SJCRH30 (cell line): ENCODE data around the gene DGKE. TPM values are rescaled to one million over a fixed set of nuclear protein-coding genes. Genes with fewer than 3 reads are reported as not detected.

Source experiments
- DNase-seq, 2 experiments: peaks; one replicate each; pipeline ENCODE4 v3.0.0-alpha.2; 2015 to 2020
- H3K27ac ChIP-seq: fragments of 250-450 bp; sonication (Bioruptor Pico); 2 replicates; pipeline ENCODE4 v1.5.1; 2020; ENCODE audit warnings: mild to moderate bottlenecking, moderate library complexity
- H3K27me3 ChIP-seq: fragments of 250-450 bp; sonication (Bioruptor Pico); 2 replicates; pipeline ENCODE4 v1.5.1; 2020; ENCODE audit warnings: mild to moderate bottlenecking, moderate library complexity
- H3K36me3 ChIP-seq: fragments of 250-450 bp; sonication (Bioruptor Pico); 2 replicates; pipeline ENCODE4 v1.5.1; 2020; ENCODE audit warnings: mild to moderate bottlenecking, moderate library complexity
- H3K4me1 ChIP-seq: fragments of 250-450 bp; sonication (Bioruptor Pico); 2 replicates; pipeline ENCODE4 v1.5.1; 2020; ENCODE audit warnings: mild to moderate bottlenecking, moderate library complexity
- H3K4me3 ChIP-seq: fragments of 250-450 bp; sonication (Bioruptor Pico); 2 replicates; pipeline ENCODE4 v1.5.1; 2020; ENCODE audit warnings: mild to moderate bottlenecking, moderate library complexity
- H3K9me3 ChIP-seq: fragments of 250-450 bp; sonication (Bioruptor Pico); replicated peaks from 2 replicates; pipeline ENCODE4 v1.5.1; 2020; ENCODE audit warnings: mild to moderate bottlenecking, moderate library complexity
- total RNA-seq: library from RNA; depleted of rRNA; stranded (reverse); fragments of >200 nt; shearing (Covaris generic); gene quantifications from 2 replicates; pipeline ENCODE4 v1.2.3, GENCODE V29; 2014

Gene DGKE
- total RNA-seq, 1 experiment from 2014 or later = 12.2 TPM

GRCh38 chr17:56897646-56898424 is 63.9 kb downstream of the DGKE start:
- Histone ChIP-seq H3K9me3 (no peaks in the 10 kb centered on the region), H3K27ac (no peak overlapping the region), H3K4me1 (no peaks in the 10 kb centered on the region; the same call in 1 of the 2 replicates), H3K36me3 (no peaks in the 10 kb centered on the region), H3K27me3 (no peaks in the 10 kb centered on the region), H3K4me3 (no peak overlapping the region)
- no peak for DNase-seq

- no peaks in the 10 kb centered on the region for H3K9me3 ChIP-seq
- no peak overlapping the region for H3K27ac ChIP-seq
- H3K27me3 ChIP-seq = no peaks in the 10 kb centered on the region
- H3K4me1 ChIP-seq = no peaks in the 10 kb centered on the region; the same call in 1 of the 2 replicates
- no peak for DNase-seq
- H3K36me3 ChIP-seq = no peaks in the 10 kb centered on the region
- H3K4me3 ChIP-seq = no peak overlapping the region
Observed at GRCh38 chr17:56898874-56899273, 64.9 kb downstream of the DGKE start.

- Histone ChIP-seq H3K4me1 (no peaks in the 10 kb centered on the region; the same call in 1 of the 2 replicates), H3K36me3 (no peaks in the 10 kb centered on the region), H3K9me3 (no peaks in the 10 kb centered on the region), H3K4me3 (no peak overlapping the region), H3K27me3 (no peaks in the 10 kb centered on the region), H3K27ac (no peak overlapping the region)
- DNase-seq = no peak
Observed at GRCh38 chr17:56899403-56899802, 65.5 kb downstream of the DGKE start.

DNA sequence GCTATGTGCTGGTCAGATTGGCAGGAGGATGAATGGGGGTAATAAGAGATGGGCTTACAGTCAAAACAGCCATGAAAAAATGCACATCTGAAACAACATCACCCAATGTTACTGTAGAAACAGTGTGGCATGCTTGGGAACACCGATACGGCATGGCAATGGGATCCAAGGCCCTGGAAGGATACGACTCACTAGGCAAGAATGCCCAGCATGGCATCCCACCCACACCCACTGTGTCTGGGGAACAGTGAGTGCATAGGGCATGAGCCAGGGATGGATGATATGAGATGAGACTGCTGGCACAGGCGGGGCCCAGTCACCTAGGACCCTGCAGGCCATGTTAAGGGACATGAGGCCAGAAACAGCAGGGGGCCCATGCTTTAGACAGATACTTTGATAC is 68.4 kb downstream of the DGKE start:
- Histone ChIP-seq H3K9me3 (no peaks in the 10 kb centered on the region), H3K27me3 (no peaks in the 10 kb centered on the region), H3K4me1 (no peaks in the 10 kb centered on the region; the same call in 1 of the 2 replicates), H3K4me3 (no peak overlapping the region), H3K27ac (0 out of 2 replicates have a peak overlapping the region, but pooled peaks have one; percentile 12), H3K36me3 (no peaks in the 10 kb centered on the region)
- peak in 1 of 2 experiments; percentile 16 for DNase-seq

- Histone ChIP-seq H3K4me1 (no peaks in the 10 kb centered on the region; the same call in none of the 2 replicates), H3K27me3 (no peaks in the 10 kb centered on the region), H3K9me3 (no peaks in the 10 kb centered on the region), H3K4me3 (no peak overlapping the region), H3K36me3 (no peaks in the 10 kb centered on the region), H3K27ac (no peak overlapping the region)
- DNase-seq = no peak
Observed at GRCh38 chr17:56903560-56903959, 69.6 kb downstream of the DGKE start.

- H3K27me3 ChIP-seq = no peaks in the 10 kb centered on the region
- H3K9me3 ChIP-seq = no peaks in the 10 kb centered on the region
- no peak overlapping the region for H3K4me3 ChIP-seq
- no peak overlapping the region for H3K27ac ChIP-seq
- no peaks in the 10 kb centered on the region for H3K36me3 ChIP-seq
- DNase-seq = no peak
- no peaks in the 10 kb centered on the region; the same call in 1 of the 2 replicates for H3K4me1 ChIP-seq
Observed at GRCh38 chr17:56908001-56908542, 74.1 kb downstream of the DGKE start.

DNA sequence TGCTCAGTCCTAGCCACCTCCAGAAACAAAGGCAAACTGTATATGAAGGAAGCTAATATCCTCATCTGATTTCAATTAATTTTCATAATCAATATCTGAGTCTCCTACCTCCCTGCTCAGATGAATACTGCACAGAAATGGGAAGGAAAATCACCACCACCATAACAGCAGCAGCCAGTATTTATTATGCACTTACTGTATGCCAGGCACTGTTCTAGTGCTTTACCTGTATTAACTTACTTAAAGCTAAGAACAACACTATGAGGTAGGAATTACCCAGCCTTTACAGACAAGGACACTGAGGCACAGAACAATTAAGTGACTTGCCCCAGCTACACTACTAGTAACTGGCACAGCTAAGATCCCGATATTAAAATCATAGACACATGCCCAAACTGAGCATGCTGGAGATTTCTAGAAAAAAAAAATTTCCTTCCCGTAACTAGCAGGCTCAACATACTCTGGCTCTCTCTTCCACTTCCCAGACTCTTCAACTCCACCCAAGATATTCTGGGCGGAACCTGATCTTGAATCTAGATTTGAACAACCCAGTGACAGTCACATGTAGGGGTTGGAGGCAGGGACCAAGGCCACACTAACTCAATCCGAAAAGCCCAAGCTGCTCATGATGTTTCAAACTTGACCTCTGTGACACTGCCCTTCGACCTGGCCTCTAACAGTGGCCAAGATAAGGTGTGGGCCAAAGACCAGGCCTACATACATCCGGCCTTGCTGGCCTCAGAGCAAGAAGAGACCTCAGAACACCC is 76.0 kb downstream of the DGKE start:
- no peaks in the 10 kb centered on the region for H3K36me3 ChIP-seq
- DNase-seq = no peak
- no peaks in the 10 kb centered on the region for H3K9me3 ChIP-seq
- H3K4me1 ChIP-seq = peaks cover 2% of the 10 kb centered on the region; the same call in 1 of the 2 replicates
- no peak overlapping the region for H3K27ac ChIP-seq
- H3K27me3 ChIP-seq = no peaks in the 10 kb centered on the region
- no peak overlapping the region for H3K4me3 ChIP-seq

- Histone ChIP-seq H3K4me1 (peaks cover 10% of the 10 kb centered on the region), H3K27ac (no peak overlapping the region), H3K27me3 (no peaks in the 10 kb centered on the region), H3K9me3 (no peaks in the 10 kb centered on the region), H3K36me3 (no peaks in the 10 kb centered on the region), H3K4me3 (no peak overlapping the region)
- DNase-seq = no peak
Observed at GRCh38 chr17:56910509-56911235, 76.7 kb downstream of the DGKE start.

- H3K27ac ChIP-seq = no peak overlapping the region
- H3K9me3 ChIP-seq = no peaks in the 10 kb centered on the region
- no peaks in the 10 kb centered on the region for H3K36me3 ChIP-seq
- H3K27me3 ChIP-seq = no peaks in the 10 kb centered on the region
- peaks cover 18% of the 10 kb centered on the region for H3K4me1 ChIP-seq
- DNase-seq = no peak
- no peak overlapping the region for H3K4me3 ChIP-seq
Observed at GRCh38 chr17:56912105-56912999, 78.4 kb downstream of the DGKE start.

- H3K36me3 ChIP-seq = no peaks in the 10 kb centered on the region
- no peaks in the 10 kb centered on the region for H3K27me3 ChIP-seq
- no peak for DNase-seq
- H3K9me3 ChIP-seq = peaks cover 5% of the 10 kb centered on the region; the same call in 1 of the 2 replicates
- H3K4me3 ChIP-seq = peak overlapping the region; percentile 62; the same call in 1 of the 2 replicates
- H3K4me1 ChIP-seq = peaks cover 18% of the 10 kb centered on the region
- H3K27ac ChIP-seq = no peak overlapping the region
Observed at GRCh38 chr17:56913000-56913311, 79.0 kb downstream of the DGKE start.

DNA sequence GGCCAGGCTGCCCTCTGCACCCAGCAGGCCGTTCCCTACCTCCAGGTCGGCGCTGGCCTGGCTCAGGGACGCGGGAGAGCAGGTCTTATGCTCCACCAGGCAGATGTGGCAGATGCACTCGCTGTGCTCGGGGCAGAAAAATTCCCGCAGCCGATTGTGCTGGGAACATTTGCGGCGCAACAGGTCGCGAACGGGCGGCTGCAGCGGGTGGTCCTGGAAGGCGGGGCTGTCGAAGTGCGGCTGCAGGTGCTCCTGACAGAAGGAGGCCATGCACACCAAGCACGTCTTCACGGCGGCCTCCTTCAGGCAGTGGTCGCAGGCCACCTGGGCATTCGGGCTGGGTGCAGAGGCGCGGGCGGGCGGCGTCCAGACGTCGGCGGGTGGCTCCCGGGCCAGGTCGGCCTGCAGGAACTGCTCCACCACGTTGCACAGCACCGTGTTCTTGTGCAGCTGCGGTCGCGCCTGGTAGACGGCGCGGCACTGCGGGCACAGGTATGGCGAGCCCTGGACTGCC is 79.5 kb downstream of the DGKE start:
- no peaks in the 10 kb centered on the region for H3K36me3 ChIP-seq
- H3K4me1 ChIP-seq = peaks cover 18% of the 10 kb centered on the region
- H3K4me3 ChIP-seq = peak overlapping the region; percentile 62
- H3K27me3 ChIP-seq = no peaks in the 10 kb centered on the region
- no peak overlapping the region for H3K27ac ChIP-seq
- H3K9me3 ChIP-seq = peaks cover 6% of the 10 kb centered on the region; the same call in 1 of the 2 replicates
- no peak for DNase-seq

DNA sequence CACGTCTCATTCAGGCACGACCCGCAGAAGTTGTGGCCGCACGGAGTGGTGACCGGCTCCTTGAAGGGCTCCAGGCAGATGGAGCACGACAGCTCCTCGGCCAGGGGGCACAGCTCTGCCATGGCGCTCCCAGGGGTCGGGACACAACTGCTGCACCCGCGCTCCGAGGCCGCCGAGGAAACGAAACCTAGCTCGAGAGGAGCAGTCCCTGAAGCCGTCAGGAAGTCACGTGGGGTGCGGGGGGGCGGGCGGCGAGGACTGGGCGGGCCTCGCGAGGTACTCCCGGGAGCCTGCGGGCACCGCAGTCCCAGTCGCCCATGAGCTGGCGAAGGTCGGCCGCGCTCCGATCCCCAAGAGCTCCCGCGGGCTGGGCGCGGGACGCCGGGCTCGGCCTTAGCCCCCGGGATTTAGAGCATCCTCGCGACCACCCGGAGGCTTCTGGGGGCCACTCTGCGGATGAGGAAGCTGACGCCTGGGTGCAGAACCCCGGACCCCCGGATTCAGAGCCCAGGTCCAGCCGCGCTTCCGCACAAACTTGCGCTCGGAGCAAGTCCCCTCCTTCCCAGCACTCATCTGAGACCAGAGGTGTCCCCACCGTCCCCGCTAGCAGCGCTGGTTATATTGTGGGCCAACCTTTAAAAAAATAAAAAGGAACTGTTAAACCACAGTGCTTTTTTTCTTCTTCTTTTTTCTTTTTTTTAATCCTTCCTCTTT is 80.1 kb downstream of the DGKE start, which contains the start of gene TRIM25:
Gene TRIM25, minus strand, starts transcription at position 183 of the 714 bp plus-strand sequence. Its CDS starts 61 bp downstream, at position 122.
- Histone ChIP-seq H3K36me3 (no peaks in the 10 kb centered on the region), H3K4me3 (peak within 1 kb of the TSS; percentile 62), H3K4me1 (peaks cover 18% of the 10 kb centered on the region), H3K9me3 (peaks cover 6% of the 10 kb centered on the region; the same call in 1 of the 2 replicates), H3K27ac (peak within 1 kb of the TSS; percentile 91), H3K27me3 (no peaks in the 10 kb centered on the region)
- peak; percentile 55 to 56 for DNase-seq
